ENCODE results near the gene SERPINA10. TPM values are rescaled to one million over a fixed set of nuclear protein-coding genes. Genes with fewer than 3 reads are reported as not detected.

The SERPINA10 gene
- total and polyA plus RNA-seq, 2 donors from 2014 or later = not detected

GRCh38 chr14:94340533-94340932, 47.5 kb upstream of the SERPINA10 start:
- H3K36me3 ChIP-seq (ENCODE audit: control insufficient read depth in 2 of 3, insufficient read depth in 3 of 3, low read length in 3 of 3) = no peaks in the 10 kb centered on the region
- no peaks in the 10 kb centered on the region for H3K27me3 ChIP-seq (ENCODE audit: control insufficient read depth, insufficient read depth, low read length)
- H3K9me3 ChIP-seq (ENCODE audit: control insufficient read depth in 2 of 3, insufficient read depth in 1 of 3, low read length in 3 of 3) = no peaks in the 10 kb centered on the region
- no peak overlapping the region for H3K4me3 ChIP-seq (ENCODE audit: low read length in 3 of 3)
- H3K27ac ChIP-seq (ENCODE audit: low read depth in 2 of 2, low read length in 2 of 2) = no peak overlapping the region
- DNase-seq (no peak), FAIRE-seq (no peak)
- H3K4me1 ChIP-seq (ENCODE audit: control insufficient read depth in 2 of 3, insufficient read depth in 2 of 3, low read depth in 1 of 3, low read length in 3 of 3) = peaks cover 0 to 15% (median 10%) of the 10 kb centered on the region in 3 donors
- H3K9ac ChIP-seq (ENCODE audit: low read length in 3 of 3) = no peak overlapping the region
- intact Hi-C loops (cut with DNase I) = no loop called here
- no peak for TF ChIP-seq CTCF (IDR thresholded peaks at IDR 0.05; ENCODE audit: borderline replicate concordance, extremely low read depth, insufficient read depth)

GRCh38 chr14:94338023-94338422, 45.0 kb upstream of the SERPINA10 start:
- FAIRE-seq = no peak
- Histone ChIP-seq H3K4me3 (ENCODE audit: low read length in 3 of 3) (no peak overlapping the region), H3K9me3 (ENCODE audit: control insufficient read depth in 2 of 3, insufficient read depth in 1 of 3, low read length in 3 of 3) (no peaks in the 10 kb centered on the region), H3K27ac (ENCODE audit: low read depth in 2 of 2, low read length in 2 of 2) (no peak overlapping the region), H3K27me3 (ENCODE audit: control insufficient read depth, insufficient read depth, low read length) (no peaks in the 10 kb centered on the region), H3K36me3 (ENCODE audit: control insufficient read depth in 2 of 3, insufficient read depth in 3 of 3, low read length in 3 of 3) (no peaks in the 10 kb centered on the region), H3K9ac (ENCODE audit: low read length in 3 of 3) (no peak overlapping the region), H3K4me1 (ENCODE audit: control insufficient read depth in 2 of 3, insufficient read depth in 2 of 3, low read depth in 1 of 3, low read length in 3 of 3) (peaks cover 0 to 12% (median 9%) of the 10 kb centered on the region in 3 donors)
- intact Hi-C loops (cut with DNase I) = no loop called here
- DNase-seq = no peak
- no peak for TF ChIP-seq CTCF (IDR thresholded peaks at IDR 0.05; ENCODE audit: borderline replicate concordance, extremely low read depth, insufficient read depth)

GRCh38 chr14:94337274-94337673, 44.2 kb upstream of the SERPINA10 start:
- Histone ChIP-seq H3K27me3 (ENCODE audit: control insufficient read depth, insufficient read depth, low read length) (no peaks in the 10 kb centered on the region), H3K9me3 (ENCODE audit: control insufficient read depth in 2 of 3, insufficient read depth in 1 of 3, low read length in 3 of 3) (no peaks in the 10 kb centered on the region), H3K27ac (ENCODE audit: low read depth in 2 of 2, low read length in 2 of 2) (no peak overlapping the region), H3K36me3 (ENCODE audit: control insufficient read depth in 2 of 3, insufficient read depth in 3 of 3, low read length in 3 of 3) (no peaks in the 10 kb centered on the region), H3K4me3 (ENCODE audit: low read length in 3 of 3) (no peak overlapping the region), H3K4me1 (ENCODE audit: control insufficient read depth in 2 of 3, insufficient read depth in 2 of 3, low read depth in 1 of 3, low read length in 3 of 3) (peaks cover 0 to 8% (median 5%) of the 10 kb centered on the region in 3 donors), H3K9ac (ENCODE audit: low read length in 3 of 3) (no peak overlapping the region)
- no peak for TF ChIP-seq CTCF (IDR thresholded peaks at IDR 0.05; ENCODE audit: borderline replicate concordance, extremely low read depth, insufficient read depth)
- no peak for FAIRE-seq
- DNase-seq = no peak
- intact Hi-C loops (cut with DNase I) = no loop called here

- Histone ChIP-seq H3K36me3 (ENCODE audit: control insufficient read depth in 2 of 3, insufficient read depth in 3 of 3, low read length in 3 of 3) (no peaks in the 10 kb centered on the region), H3K27ac (ENCODE audit: low read depth in 2 of 2, low read length in 2 of 2) (no peak overlapping the region), H3K9me3 (ENCODE audit: control insufficient read depth in 2 of 3, insufficient read depth in 1 of 3, low read length in 3 of 3) (no peaks in the 10 kb centered on the region), H3K27me3 (ENCODE audit: control insufficient read depth, insufficient read depth, low read length) (no peaks in the 10 kb centered on the region), H3K9ac (ENCODE audit: low read length in 3 of 3) (no peak overlapping the region), H3K4me1 (ENCODE audit: control insufficient read depth in 2 of 3, insufficient read depth in 2 of 3, low read depth in 1 of 3, low read length in 3 of 3) (no peaks in the 10 kb centered on the region), H3K4me3 (ENCODE audit: low read length in 3 of 3) (no peak overlapping the region)
- no peak for TF ChIP-seq CTCF (IDR thresholded peaks at IDR 0.05; ENCODE audit: borderline replicate concordance, extremely low read depth, insufficient read depth)
- FAIRE-seq (peak; percentile 19), DNase-seq (no peak)
- intact Hi-C loops (cut with DNase I) = no loop called here
Observed at GRCh38 chr14:94334872-94335271, 41.8 kb upstream of the SERPINA10 start.

All from kidney (tissue), 14 donors.